Right atrium auricular region (tissue), 2 donors: ENCODE results near the gene SENP3. TPM values are rescaled to one million over a fixed set of nuclear protein-coding genes. Genes with fewer than 3 reads are reported as not detected.
A peak's percentile ranks its signal among the peaks of the same experiment; 100 is the strongest.

Experiments
- DNase-seq: peaks from one replicate; pipeline ENCODE4 v3.0.0-alpha.2; 2019; ENCODE audit warnings: low spot score
- H3K27ac ChIP-seq, 2 donors: fragments of 200-600 bp; sonication (generic); 1 replicate in 1 of 2; 2 replicates in 1 of 2; pipeline ENCODE4 v1.5.1; 2016 to 2019
- H3K27me3 ChIP-seq, 2 donors: fragments of 200-600 bp; sonication (generic); one replicate each; pipeline versions ENCODE4 v1.5.1 to v1.6.0; 2017 to 2019
- H3K36me3 ChIP-seq: fragments of 200-600 bp; sonication (generic); one replicate; pipeline ENCODE4 v1.5.1; 2016
- H3K4me1 ChIP-seq, 2 donors: fragments of 200-600 bp; sonication (generic); one replicate each; pipeline versions ENCODE4 v1.5.1 to v1.6.0; 2017 to 2019
- H3K4me3 ChIP-seq, 2 donors: fragments of 200-600 bp; sonication (generic); 1 replicate in 1 of 2; 2 replicates in 1 of 2; pipeline ENCODE4 v1.5.1; 2017 to 2019; ENCODE audit warnings: mild to moderate bottlenecking in 1 of 2, moderate library complexity in 1 of 2
- H3K9me3 ChIP-seq, 2 donors: fragments of 200-600 bp; sonication (generic); one replicate each; pipeline ENCODE4 v1.5.1; 2019
- total RNA-seq, 2 donors: library from RNA; depleted of rRNA; stranded (reverse); fragments of >200 nt; gene quantifications; one replicate each; pipeline ENCODE4 v1.1.0, GENCODE V29; 2016
- TF ChIP-seq, protein P1 (sequence below), 2 donors: fragments of 200-600 bp; sonication (generic); IDR thresholded peaks; one replicate each; pipeline ENCODE4 v1.5.1; 2019; ENCODE audit warnings: antibody characterized with exemption in 2 of 2

SENP3 gene
- total RNA-seq, 2 donors from 2014 or later, result 45.9 to 56.1 TPM

DNA sequence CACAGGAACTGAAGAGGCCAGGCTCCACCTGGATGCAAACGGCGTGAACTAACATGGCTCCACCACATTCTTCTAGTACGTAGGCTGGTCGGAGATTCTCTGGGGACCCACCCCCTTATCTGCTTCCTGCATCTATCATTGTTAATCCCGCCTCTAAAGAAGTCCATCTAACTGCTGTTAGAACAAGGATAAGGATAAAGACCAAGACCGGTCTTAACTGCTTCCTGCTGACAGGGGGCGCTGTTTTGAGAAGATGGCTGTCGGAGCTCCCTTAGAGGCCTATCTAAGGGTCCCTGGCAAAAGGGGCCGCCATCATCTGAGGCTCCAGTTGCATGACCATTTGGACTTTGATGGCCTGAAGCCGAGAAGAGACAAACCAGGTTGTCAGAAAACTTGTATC is 38.7 kb upstream of the SENP3 start:
- DNase-seq, result no peak
- TF ChIP-seq, protein P1, sequence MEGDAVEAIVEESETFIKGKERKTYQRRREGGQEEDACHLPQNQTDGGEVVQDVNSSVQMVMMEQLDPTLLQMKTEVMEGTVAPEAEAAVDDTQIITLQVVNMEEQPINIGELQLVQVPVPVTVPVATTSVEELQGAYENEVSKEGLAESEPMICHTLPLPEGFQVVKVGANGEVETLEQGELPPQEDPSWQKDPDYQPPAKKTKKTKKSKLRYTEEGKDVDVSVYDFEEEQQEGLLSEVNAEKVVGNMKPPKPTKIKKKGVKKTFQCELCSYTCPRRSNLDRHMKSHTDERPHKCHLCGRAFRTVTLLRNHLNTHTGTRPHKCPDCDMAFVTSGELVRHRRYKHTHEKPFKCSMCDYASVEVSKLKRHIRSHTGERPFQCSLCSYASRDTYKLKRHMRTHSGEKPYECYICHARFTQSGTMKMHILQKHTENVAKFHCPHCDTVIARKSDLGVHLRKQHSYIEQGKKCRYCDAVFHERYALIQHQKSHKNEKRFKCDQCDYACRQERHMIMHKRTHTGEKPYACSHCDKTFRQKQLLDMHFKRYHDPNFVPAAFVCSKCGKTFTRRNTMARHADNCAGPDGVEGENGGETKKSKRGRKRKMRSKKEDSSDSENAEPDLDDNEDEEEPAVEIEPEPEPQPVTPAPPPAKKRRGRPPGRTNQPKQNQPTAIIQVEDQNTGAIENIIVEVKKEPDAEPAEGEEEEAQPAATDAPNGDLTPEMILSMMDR (IDR thresholded peaks at IDR 0.05), result peak; percentile 19 to 58
- Histone ChIP-seq H3K27me3 (no peaks in the 10 kb centered on the region), H3K9me3 (no peaks in the 10 kb centered on the region), H3K36me3 (no peaks in the 10 kb centered on the region), H3K4me1 (no peaks in the 10 kb centered on the region), H3K4me3 (no peak overlapping the region), H3K27ac (no peak overlapping the region)

DNA sequence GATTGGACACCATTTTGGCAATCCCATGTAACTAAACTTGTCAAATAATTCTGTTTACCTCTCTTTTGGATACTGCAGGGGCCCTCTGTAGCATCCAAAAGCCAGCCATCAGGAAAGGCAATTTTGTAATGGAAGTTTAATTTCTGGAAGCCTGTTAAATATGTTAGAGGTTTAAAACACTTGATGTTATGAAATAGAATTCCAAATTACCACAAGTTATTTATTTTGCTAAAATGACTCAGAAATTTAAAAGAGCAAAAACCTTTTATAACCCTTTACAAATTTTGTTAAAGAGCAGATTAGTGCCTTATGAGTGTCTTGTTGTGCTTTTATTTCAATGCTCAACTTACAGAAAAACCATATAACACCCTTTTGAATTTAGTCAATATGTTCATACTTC is 32.9 kb upstream of the SENP3 start:
- Histone ChIP-seq H3K27ac (no peak overlapping the region), H3K36me3 (no peaks in the 10 kb centered on the region), H3K4me3 (no peak overlapping the region), H3K4me1 (no peaks in the 10 kb centered on the region), H3K9me3 (peaks cover 0 to 19% of the 10 kb centered on the region in 2 donors), H3K27me3 (no peaks in the 10 kb centered on the region)
- TF ChIP-seq, protein P1 (IDR thresholded peaks at IDR 0.05), result no peak
- DNase-seq, result no peak

DNA sequence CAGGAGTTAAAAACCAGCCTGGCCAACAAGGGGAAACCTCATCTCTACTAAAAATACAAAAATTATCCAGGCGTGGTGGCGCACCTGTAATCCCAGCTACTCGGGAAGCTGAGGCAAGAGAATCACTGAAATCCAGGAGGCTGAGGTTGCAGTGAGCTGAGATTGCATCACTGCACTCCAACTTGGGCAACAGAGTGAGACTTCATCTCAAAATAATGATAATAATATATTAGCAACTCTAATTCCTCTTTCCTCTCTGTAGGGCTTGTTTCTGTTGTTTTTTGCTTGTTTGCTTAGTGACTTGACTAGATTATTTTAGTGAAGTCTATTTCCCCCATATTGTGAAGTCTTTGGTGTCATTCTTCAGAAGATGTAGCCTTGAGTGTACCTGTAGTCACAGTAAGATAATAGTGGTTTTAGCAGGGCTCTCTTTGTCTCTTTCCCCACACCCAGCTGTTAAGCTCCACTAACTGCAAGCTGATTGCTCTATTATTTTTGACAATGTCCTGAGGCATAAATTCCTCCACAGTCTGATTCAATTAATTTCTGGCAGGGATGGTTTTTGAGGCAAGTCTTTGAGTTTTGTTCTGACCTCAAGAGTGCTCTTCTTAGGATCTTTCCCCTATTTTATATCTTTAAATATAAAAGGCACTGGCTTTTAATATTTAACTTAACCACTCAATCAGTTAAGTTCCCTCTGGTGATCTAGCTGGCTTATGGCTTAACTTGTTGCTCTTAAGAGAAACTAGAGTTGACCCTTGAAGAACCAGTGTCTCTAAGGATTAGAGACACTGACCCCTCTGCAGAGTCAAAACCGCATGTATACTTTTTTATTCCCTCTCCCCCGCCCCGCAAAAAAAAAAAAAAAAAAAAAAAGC is 31.5 kb upstream of the SENP3 start:
- H3K36me3 ChIP-seq, result no peaks in the 10 kb centered on the region

DNA sequence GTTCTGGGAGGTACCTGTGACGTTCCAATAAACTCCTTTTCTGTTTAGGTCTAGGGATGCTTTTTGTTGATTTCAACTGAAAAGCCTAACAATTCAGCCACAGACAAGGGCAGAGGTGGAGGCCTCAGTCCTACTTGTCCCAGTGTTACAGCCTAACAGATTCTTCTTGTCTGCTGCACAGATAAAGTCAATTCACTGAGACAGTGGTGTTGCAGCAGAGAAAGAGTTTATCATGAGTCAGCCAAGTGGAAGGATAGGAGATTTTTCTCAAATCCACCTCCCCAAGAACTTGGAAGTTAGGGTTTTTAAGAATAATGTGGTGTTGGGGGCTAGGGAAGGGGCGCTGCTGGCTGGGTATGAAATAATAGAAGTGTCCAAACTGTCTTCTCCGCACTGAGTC is 23.7 kb upstream of the SENP3 start:
- no peaks in the 10 kb centered on the region for H3K27me3 ChIP-seq
- no peak overlapping the region for H3K27ac ChIP-seq
- no peaks in the 10 kb centered on the region for H3K4me1 ChIP-seq
- H3K4me3 ChIP-seq, result no peak overlapping the region
- DNase-seq, result no peak
- H3K36me3 ChIP-seq, result no peaks in the 10 kb centered on the region
- H3K9me3 ChIP-seq, result no peaks in the 10 kb centered on the region
- TF ChIP-seq, protein P1 (IDR thresholded peaks at IDR 0.05), result no peak

More for the DNA sequence above, 31.5 kb upstream of the SENP3 start:
- TF ChIP-seq, protein P1 (IDR thresholded peaks at IDR 0.05), result no peak
- H3K4me1 ChIP-seq, result no peaks in the 10 kb centered on the region
- DNase-seq, result no peak
- H3K4me3 ChIP-seq, result no peak overlapping the region
- no peaks in the 10 kb centered on the region for H3K27me3 ChIP-seq
- no peak overlapping the region for H3K27ac ChIP-seq
- peaks cover 0 to 19% of the 10 kb centered on the region in 2 donors for H3K9me3 ChIP-seq

DNA sequence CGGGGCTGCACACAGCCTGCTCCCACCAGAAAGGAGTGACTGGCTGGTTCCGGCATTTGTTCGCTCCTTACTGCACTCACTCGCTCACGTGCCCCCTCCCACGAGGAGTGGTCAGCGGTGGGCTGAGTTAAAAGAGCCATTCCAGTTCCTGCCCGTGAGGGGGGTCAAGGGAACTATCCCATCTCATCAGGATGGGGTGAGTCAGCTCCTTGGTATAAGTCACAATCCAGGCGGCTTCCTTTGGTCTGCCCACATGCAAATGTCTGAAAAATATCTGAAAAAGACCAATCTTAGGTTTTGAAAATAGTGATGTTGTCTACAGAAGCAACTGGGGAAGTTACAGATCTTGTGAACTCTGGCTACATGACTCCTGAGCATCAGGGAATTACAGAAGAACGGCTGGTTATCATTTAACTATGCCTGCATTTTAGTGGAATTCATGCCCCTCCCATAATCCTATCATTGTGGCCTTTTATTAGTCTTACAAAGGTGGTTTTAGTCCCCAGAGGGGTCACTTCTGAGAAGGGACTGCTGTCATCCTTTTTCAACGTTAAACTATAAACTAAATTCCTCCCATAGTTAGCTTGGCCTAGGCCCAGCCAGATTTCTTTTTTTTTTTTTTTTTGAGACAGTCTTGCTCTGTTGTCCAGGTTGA is 22.7 kb upstream of the SENP3 start:
- no peaks in the 10 kb centered on the region for H3K9me3 ChIP-seq
- H3K36me3 ChIP-seq, result no peaks in the 10 kb centered on the region
- no peak overlapping the region for H3K27ac ChIP-seq
- no peaks in the 10 kb centered on the region for H3K4me1 ChIP-seq
- H3K27me3 ChIP-seq, result no peaks in the 10 kb centered on the region
- DNase-seq, result no peak
- TF ChIP-seq, protein P1 (IDR thresholded peaks at IDR 0.05), result no peak
- no peak overlapping the region for H3K4me3 ChIP-seq
